GM19193 (cell line): ENCODE results near the gene PTPRN2.

Experiments used
- POLR2A ChIP-seq: IDR thresholded peaks from 4 replicates; pipeline ENCODE4 v1.6.1; 2011; ENCODE audit not compliant: insufficient read depth, insufficient read length; ENCODE audit errors: extremely low read depth

Gene PTPRN2

DNA sequence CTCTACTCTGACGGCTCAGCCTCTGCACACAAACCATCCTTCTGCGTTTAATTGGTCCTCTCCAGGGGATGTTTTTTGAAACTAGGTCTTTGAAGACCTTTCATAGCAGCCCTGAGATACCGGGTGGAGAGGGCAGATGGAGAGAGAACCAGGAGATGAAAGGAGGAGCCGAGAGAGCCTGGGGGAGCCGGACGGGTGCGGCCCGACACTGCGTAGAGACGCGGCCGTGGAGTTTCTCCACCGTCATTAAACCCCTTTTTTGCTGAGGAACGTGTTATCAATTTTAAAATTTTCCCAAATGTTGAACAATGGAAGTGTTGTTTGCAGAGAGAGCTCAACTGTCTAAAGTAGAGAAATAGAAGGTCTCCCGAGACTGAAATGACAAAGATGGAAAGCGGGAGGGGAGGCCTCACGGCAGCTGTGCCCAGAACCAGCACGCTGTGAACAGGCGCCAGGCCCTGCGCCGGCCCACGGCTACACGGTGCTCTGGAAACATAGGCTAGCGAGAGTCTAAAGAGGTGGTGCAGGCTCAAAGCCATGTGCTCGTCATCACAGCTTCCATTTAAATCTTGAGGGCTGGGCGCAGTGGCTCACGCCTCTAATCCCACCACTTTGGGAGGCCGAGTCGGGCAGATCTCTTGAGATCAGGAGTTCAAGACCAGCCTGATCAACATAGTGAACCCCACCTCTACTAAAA, 307.0 kb downstream of the PTPRN2 start:
- no peak for TF ChIP-seq POLR2A

DNA sequence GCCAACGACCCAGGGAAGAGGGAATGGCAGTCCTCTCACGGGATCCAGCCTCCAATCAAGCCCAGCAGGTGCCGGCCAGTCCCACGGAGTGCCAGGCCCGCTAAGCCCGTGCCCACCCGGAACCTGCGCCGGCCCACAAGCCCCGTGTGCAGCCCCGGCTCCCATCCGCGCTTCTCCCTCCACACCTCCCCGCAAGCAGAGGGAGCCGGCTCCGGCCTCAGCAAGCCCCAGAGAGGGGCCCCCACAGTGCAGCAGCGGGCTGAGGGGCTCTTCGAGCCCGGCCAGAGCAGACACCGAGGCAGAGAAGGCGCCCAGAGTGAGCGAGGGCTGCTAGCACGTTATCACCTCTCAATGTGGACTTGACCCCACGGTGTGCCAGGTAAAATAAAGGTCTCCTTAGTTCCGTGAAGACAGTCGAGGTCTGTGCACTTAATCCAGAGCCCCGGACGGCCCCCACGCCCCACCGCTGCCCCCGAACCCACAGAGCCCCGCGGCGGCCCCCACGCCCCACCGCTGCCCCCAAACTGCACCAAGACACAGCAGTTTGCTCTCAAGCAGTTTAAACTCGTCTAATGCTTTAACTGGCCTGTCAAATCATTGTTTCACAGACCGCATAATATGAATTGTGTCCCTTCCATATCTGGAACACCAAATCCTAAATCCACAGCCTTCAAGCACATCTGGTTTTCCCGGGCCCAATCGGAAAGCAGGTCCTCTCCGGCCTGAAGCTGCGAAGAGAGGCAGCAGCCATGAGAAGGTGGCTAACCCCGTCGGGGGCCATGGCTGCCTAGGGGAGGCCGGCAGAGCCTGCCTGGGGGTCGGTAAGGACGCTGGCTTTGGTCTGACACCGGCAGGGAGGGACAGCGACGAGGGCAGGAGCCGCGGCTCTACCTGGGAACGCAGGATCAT, 307.8 kb downstream of the PTPRN2 start:
- no peak for TF ChIP-seq POLR2A

DNA sequence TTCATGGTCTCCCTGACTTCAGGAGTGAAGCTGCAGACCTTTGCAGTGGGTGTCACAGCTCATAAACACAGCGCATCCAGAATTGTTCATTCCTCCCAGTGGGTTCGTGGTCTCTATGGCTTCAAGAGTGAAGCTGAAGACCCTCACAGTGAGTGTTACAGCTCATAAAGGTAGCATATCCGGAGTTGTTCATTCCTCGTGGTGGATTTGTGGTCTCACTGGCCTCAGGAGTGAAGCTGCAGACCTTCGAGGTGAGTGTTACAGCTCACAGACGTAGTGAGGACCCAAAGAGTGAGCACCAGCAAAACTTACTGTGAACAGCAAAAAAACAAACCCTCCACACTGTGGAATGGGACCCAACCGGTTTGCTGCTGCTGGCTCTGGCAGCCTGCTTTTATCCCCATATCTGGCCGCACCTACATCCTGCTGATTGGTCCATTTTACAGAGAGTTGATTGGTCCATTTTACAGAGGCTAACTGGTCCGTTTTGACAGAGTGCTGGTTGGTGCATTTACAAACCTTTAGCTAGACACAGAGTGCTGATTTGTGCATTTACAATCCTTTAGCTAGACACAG, 308.8 kb downstream of the PTPRN2 start:
- TF ChIP-seq POLR2A, result no peak

DNA sequence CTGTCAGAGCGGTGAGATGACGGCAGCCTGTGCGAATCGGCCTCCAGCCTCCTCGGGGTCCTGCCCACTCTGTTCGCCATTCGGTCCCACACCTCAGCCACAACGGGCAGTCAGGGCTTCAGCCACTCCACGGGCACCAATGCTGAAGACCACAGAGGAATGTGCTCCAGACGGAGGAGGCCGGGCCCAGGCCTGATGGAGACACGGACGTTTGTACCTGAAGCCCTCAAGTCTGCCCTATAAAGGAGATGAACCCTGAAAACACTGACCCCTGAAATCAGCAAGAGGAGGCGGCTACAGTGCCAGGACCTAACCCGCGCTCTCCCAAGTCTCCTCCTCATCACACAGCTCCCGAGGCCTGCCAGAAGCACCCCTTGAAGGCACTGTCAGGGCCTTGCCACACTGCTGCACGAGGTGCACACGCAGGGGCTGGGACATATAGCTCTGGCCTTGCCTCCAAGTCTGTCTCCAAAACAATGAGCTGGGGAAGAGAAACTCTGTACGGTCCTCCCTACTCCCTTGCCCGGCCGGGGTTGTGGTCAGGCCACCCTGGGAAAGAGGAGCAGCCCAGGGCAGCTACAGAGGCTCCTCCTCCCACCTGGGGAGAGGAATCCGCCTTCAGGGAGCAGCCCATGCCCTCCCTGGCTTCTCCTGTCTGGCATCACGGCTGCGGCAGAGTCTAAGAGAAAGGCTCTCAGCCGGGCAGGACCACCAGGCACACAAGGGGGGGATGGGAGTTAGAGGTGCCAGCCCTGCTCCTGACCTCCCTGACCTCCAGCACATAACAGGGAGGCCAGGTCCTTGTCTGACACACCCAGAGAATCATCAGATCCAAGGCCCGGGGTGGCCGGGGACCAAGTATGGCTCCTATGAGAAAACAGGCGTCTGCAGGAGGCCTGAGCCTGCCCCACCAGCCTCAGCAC, 310.1 kb downstream of the PTPRN2 start:
- TF ChIP-seq POLR2A, result no peak

DNA sequence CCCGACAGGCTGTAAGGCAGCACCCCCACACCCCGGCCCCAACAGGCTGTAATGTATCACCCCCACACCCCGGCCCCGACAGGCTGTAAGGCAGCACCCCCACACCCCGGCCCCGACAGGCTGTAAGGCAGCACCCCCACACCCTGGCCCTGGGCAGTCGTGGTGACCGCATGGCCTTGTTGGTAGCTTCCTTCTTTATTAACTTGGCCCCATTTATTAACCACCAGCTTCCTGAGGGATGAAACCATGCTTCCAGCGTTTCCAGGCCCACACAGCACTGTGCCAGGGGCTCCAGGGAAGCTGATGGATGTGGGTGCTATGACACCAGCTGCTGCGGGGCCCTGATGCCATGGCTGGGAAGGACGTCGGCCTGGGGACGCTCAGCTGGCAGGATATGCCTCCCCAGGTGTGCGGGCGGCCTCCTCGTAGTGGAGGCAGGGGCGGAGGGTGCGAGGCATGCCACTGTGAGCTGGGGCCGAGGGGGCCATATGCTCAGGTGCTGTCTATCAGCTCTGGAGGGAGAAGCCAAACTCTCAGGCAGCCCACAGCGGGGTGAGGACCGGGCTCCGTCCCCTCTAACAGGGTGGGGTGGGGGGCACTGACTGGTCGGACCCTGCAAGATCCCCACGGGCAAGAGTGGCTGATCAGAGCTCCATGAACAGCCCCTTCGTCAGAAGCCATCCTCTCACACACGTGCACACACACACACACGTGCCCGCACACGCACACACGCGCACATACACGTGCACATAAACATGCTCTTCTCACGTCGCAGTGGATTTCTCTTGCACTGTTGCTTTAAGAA, 311.0 kb downstream of the PTPRN2 start:
- no peak for TF ChIP-seq POLR2A

DNA sequence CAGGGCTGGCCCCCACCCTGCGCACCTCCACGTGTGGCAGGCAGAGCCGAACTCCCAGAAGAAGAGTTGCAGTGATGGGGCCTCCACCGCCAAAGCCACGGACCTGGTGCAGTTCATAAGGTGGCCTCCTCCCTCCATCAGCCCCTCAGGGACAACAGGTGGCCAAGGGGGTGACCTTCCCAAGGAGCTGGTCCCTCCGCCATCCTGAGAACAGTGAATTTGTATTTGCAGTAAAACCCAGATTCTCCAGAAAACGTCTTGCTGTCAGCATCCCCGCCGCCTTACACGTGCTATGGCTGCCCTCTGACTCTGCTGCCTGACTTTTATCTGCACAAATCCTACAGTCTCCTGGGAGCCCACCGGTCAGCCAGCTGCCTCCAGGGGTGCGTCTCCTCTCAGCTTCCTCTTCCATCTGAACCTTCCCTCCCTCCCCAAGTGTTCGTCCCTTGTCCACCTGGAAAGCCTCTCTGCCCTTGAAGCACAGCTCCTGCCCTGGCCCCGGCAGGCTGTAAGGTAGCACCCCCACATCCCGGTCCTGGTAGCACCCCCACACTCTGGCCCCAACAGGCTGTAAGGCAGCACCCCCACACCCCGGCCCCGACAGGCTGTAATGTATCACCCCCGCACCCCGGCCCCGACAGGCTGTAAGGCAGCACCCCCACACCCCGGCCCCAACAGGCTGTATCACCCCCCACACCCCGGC, 311.8 kb downstream of the PTPRN2 start:
- TF ChIP-seq POLR2A, result no peak

DNA sequence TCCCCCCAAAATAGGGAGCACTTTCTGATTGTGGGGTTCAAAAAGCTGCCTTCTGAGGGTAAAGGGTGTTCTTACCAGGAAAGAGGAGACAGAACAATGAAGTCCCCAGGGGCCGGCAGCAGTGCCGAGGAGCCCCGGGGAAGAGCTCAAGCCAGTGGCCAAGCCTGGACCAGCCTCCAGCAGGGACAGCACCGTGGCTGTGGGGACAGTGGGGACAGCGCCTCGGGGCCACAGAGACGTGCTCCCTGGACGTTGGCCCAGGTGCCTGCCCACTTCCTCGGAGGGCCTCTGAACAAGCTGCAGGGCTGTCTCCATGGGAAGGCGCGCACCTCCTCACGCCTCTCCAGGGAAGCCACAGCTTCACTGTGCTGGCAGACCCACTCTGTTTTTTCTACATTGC, 312.6 kb downstream of the PTPRN2 start:
- TF ChIP-seq POLR2A, result no peak

DNA sequence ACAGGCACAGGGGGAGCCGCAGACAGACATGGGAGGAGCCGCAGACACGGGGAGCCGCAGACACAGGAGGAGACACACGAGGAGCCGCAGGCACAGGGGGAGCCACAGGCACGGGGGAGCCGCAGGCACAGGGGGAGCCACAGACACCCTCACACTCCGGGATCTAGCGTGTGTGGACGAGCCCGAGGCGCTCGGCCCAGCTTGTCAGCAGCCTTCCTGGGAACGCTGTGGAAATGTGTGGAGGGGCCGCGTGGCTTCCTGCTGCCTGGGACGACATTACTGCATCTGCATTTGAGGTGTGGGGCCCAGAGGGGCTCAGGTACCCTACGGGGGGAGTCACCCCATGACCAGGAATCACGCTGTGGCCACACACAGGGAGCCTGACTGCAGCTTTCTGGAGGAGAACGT, 313.2 kb downstream of the PTPRN2 start:
- no peak for TF ChIP-seq POLR2A

DNA sequence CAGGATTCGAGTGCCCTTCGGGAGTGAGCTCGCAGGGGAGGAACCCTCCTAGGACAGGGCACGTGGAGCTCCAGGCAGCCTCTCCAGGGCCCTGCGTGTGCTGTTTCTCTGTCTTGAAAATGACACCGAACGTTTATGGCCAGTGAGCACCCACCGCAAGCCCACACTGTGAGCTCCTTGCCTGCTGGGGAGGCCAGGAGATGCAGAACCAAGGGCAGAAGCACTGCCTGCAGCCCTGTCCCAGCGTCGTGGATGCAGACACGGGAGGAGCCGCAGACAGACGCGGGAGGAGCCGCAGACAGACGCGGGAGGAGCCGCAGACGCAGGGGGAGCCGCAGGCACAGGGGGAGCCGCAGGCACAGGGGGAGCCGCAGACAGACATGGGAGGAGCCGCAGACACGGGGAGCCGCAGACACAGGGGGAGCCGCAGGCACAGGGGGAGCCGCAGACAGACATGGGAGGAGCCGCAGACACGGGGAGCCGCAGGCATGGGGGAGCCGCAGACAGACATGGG, 314.4 kb downstream of the PTPRN2 start:
- no peak for TF ChIP-seq POLR2A

DNA sequence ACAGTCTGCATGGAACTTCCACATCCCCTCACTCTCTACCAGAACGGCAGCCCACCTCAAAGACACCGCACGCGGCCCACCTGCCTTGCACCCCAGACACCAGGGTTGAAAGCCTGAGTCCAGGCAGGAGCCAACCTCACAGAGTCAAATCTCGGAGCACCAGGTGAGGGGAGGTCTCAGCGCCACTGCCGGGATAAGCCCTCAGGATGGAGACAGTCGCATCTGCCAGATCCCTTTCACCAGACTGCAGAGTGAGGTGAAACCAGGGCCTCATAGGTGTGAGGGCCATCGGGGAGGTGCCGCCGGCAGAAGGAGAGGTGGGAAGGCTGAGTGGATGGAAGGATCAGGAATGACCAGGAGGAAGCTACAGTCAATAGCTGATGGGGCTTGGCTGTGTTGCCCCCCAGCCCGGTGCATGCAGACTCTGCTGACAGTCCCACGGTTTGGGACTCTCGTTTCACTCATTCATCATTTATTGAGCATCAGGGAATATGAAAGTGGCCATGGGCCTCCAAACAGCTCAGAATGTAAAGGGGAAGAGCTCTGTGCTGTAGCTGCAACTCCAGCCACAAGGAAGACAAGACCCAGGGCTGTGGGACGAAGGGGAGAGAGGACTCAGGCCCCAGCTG, 315.0 kb downstream of the PTPRN2 start:
- TF ChIP-seq POLR2A, result no peak

DNA sequence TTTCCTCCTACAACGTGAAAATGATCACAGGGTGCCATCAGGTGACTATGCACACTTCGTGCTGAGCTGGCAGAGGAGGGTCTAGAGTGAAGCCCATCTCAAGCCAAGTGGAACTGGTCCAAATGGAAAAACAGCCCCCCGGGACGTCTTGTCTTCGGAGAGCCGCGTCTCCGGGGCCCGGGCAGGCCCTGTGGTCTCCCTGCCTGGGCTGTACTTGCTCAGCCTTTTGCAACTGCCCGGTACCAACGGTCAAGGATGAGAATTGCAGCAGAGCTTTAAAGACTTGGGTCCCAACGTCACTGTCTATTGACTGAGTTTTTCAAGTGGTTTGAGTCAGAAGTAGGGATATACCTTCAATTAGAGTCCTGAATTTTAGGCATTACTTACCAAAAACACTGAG, 315.5 kb downstream of the PTPRN2 start:
- TF ChIP-seq POLR2A, result no peak

DNA sequence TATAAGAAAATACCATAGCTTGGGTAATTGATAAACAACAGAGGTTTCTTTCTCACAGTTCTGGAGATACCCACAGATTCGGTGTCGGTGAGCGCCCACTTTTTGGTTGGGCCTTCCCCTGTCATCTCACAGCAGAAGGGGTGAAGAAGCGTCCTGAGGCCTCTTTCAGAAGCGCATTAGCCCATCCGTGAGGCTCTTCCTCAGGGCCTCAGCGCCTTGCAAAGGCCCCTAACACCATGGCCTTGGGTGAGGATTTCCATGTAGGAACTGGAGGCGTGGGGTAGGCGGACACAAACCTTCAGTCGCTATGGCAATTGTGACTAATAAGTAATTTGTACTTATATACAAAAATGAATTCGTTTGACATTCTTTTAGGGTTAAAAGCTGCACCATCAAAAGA, 316.0 kb downstream of the PTPRN2 start:
- no peak for TF ChIP-seq POLR2A
